Motor neuron (in vitro differentiated cells): ENCODE measurements around the gene TCIRG1. TPM values are rescaled to one million over a fixed set of nuclear protein-coding genes. Genes with fewer than 3 reads are reported as not detected.

ENCODE experiments used
- ATAC-seq, 8 experiments: fragments of 200-7000 bp; cut with Tn5 transposase; replicated peaks in 6 of 8; 2 replicates each; pipeline ENCODE4 v1.8.0; 2021; ENCODE audit warnings: mild to moderate bottlenecking in 8 of 8, moderate library complexity in 8 of 8
- H3K27ac ChIP-seq, 2 donors: fragments of 250-450 bp; sonication (Bioruptor Pico); 2 replicates each; pipeline ENCODE4 v1.9.0; 2021; ENCODE audit warnings: antibody characterized with exemption in 2 of 2, mild to moderate bottlenecking in 2 of 2, moderate library complexity in 1 of 2
- H3K4me1 ChIP-seq, 2 donors: fragments of 250-450 bp; sonication (Bioruptor Pico); replicated peaks in 1 of 2; 2 replicates each; pipeline ENCODE4 v1.6.1; 2021; ENCODE audit warnings: antibody characterized with exemption in 2 of 2, mild to moderate bottlenecking in 2 of 2, moderate library complexity in 1 of 2
- H3K4me3 ChIP-seq, 5 donors: fragments of 250-450 bp; sonication (Bioruptor Pico); 2 replicates each; pipeline ENCODE4 v1.9.0; 2021; ENCODE audit warnings: antibody characterized with exemption in 5 of 5, mild to moderate bottlenecking in 5 of 5, moderate library complexity in 4 of 5
- WGBS, 10 experiments: fragments of 450-650 bp; shearing (Covaris generic); methylation state at CpG; one replicate each; pipeline ENCODE4 v1.0.0; 2022; 5-methylcytosine and 5-hydroxymethylcytosine counted together
- in situ Hi-C, 9 experiments: fragments of 400-800 bp; cut with MboI; loops; one replicate each; pipeline ENCODE4 v1.15.0; 2021; ENCODE audit warnings: low sequenced_read_pairs in 9 of 9, low pct_unique_long_range_greater_than_20kb in 2 of 9; ENCODE audit not compliant: unreplicated experiment in 9 of 9
- total RNA-seq, 8 experiments: library from RNA; unstranded; fragments of 300-600 nt; gene quantifications; 2 replicates each; pipeline versions ENCODE4 v1.2.3 to v1.2.4, GENCODE V29; 2022

The TCIRG1 gene
- total RNA-seq, 8 experiments from 2014 or later, result 1.2 to 56.5 (median 4.4) TPM

- no peaks in the 10 kb centered on the region for H3K4me1 ChIP-seq
- no peak for ATAC-seq
- H3K4me3 ChIP-seq, result no peak overlapping the region
- H3K27ac ChIP-seq, result no peak overlapping the region
- in situ Hi-C loops, result no loop called here
- WGBS, 10 experiments, result 88 to 100% (median 100%) methylated on average over 1 to 2 of the region's 2 CpGs; no CpG with 5 or more reads in 3 of the 10 experiments
Observed at GRCh38 chr11:68064926-68065325, 26.1 kb downstream of the TCIRG1 start.

- no peak overlapping the region for H3K27ac ChIP-seq
Observed at GRCh38 chr11:68065841-68066240, 27.0 kb downstream of the TCIRG1 start.

GRCh38 chr11:68066742-68067141 is 27.9 kb downstream of the TCIRG1 start:
- Histone ChIP-seq H3K4me1 (no peaks in the 10 kb centered on the region), H3K4me3 (no peak overlapping the region), H3K27ac (no peak overlapping the region)
- in situ Hi-C loops, result no loop called here
- 72 to 100% (median 94%) methylated on average over 1 to 2 of the region's 3 CpGs; no CpG with 5 or more reads in 5 of the 10 experiments for whole genome bisulfite sequencing, 10 experiments
- peak in 1 of 8 experiments; percentile 37 for ATAC-seq

More at GRCh38 chr11:68065841-68066240, 27.0 kb downstream of the TCIRG1 start:
- WGBS, 10 experiments, result 80 to 100% (median 95%) methylated on average over 1 to 5 of the region's 5 CpGs; no CpG with 5 or more reads in 2 of the 10 experiments
- in situ Hi-C loops, result no loop called here
- no peak for ATAC-seq
- Histone ChIP-seq H3K4me1 (no peaks in the 10 kb centered on the region), H3K4me3 (no peak overlapping the region)

- WGBS, 10 experiments, result 65 to 100% (median 96%) methylated on average over 1 to 5 of the region's 5 CpGs; no CpG with 5 or more reads in 1 of the 10 experiments
- H3K27ac ChIP-seq, result no peak overlapping the region
- H3K4me3 ChIP-seq, result no peak overlapping the region
- in situ Hi-C loops, result no loop called here
- H3K4me1 ChIP-seq, result no peaks in the 10 kb centered on the region
- ATAC-seq, result no peak
Observed at GRCh38 chr11:68067991-68068390, 29.2 kb downstream of the TCIRG1 start.

GRCh38 chr11:68071281-68072048 is 32.6 kb downstream of the TCIRG1 start:
- WGBS, 10 experiments, result 93 to 100% (median 94%) methylated on average over 2 to 3 of the region's 3 CpGs; no CpG with 5 or more reads in 7 of the 10 experiments
- no peak overlapping the region for H3K4me3 ChIP-seq
- no peak overlapping the region for H3K27ac ChIP-seq
- in situ Hi-C loops, result no loop called here
- ATAC-seq, result no peak
- no peaks in the 10 kb centered on the region for H3K4me1 ChIP-seq

GRCh38 chr11:68074584-68075352 is 35.9 kb downstream of the TCIRG1 start:
- Histone ChIP-seq H3K4me1 (no peaks in the 10 kb centered on the region), H3K27ac (no peak overlapping the region), H3K4me3 (no peak overlapping the region)
- in situ Hi-C loops, result no loop called here
- ATAC-seq, result no peak
- 77 to 100% (median 97%) methylated on average over 1 to 9 of the region's 10 CpGs; no CpG with 5 or more reads in 1 of the 10 experiments for WGBS, 10 experiments

GRCh38 chr11:68076371-68077042 is 37.7 kb downstream of the TCIRG1 start:
- 64 to 100% (median 94%) methylated on average over 2 to 8 of the region's 11 CpGs; no CpG with 5 or more reads in 1 of the 10 experiments for WGBS, 10 experiments
- ATAC-seq, result no peak
- no peak overlapping the region for H3K27ac ChIP-seq
- H3K4me3 ChIP-seq, result no peak overlapping the region
- H3K4me1 ChIP-seq, result no peaks in the 10 kb centered on the region
- in situ Hi-C loops, result no loop called here

GRCh38 chr11:68077617-68078582 is 39.1 kb downstream of the TCIRG1 start:
- in situ Hi-C loops, result no loop called here
- 70 to 100% (median 89%) methylated on average over 1 to 6 of the region's 8 CpGs for WGBS, 10 experiments
- no peak for ATAC-seq
- Histone ChIP-seq H3K4me1 (no peaks in the 10 kb centered on the region), H3K27ac (no peak overlapping the region), H3K4me3 (no peak overlapping the region)

GRCh38 chr11:68080860-68081259 is 42.0 kb downstream of the TCIRG1 start:
- Histone ChIP-seq H3K4me1 (no peaks in the 10 kb centered on the region), H3K4me3 (no peak overlapping the region), H3K27ac (no peak overlapping the region)
- ATAC-seq, result no peak
- in situ Hi-C loops, result no loop called here
- WGBS, 10 experiments, result 92 to 100% (median 96%) methylated on average over 1 to 7 of the region's 8 CpGs; no CpG with 5 or more reads in 5 of the 10 experiments

- WGBS, 10 experiments, result 92 to 100% (median 100%) methylated on average over 1 to 9 of the region's 9 CpGs; no CpG with 5 or more reads in 3 of the 10 experiments
- in situ Hi-C loops, result no loop called here
- Histone ChIP-seq H3K4me1 (no peaks in the 10 kb centered on the region), H3K27ac (no peak overlapping the region), H3K4me3 (no peak overlapping the region)
- no peak for ATAC-seq
Observed at GRCh38 chr11:68081691-68082090, 42.9 kb downstream of the TCIRG1 start.

GRCh38 chr11:68082481-68082880 is 43.7 kb downstream of the TCIRG1 start:
- Histone ChIP-seq H3K4me1 (no peaks in the 10 kb centered on the region), H3K4me3 (no peak overlapping the region), H3K27ac (no peak overlapping the region)
- 11 to 100% (median 66%) methylated on average over 1 to 3 of the region's 3 CpGs for WGBS, 10 experiments
- in situ Hi-C loops, result no loop called here
- peak in 1 of 8 experiments; percentile 60 for ATAC-seq

GRCh38 chr11:68083517-68083916 is 44.7 kb downstream of the TCIRG1 start:
- Histone ChIP-seq H3K4me1 (no peaks in the 10 kb centered on the region), H3K4me3 (no peak overlapping the region), H3K27ac (no peak overlapping the region)
- WGBS, 10 experiments, result 90 to 100% (median 95%) methylated on average over 1 to 3 of the region's 3 CpGs; no CpG with 5 or more reads in 3 of the 10 experiments
- in situ Hi-C loops, result no loop called here
- no peak for ATAC-seq
